Ovary (tissue), 3 donors: ENCODE results near the gene BNC2.

Source experiments
- POLR2A ChIP-seq: fragments of 450-650 bp; IDR thresholded peaks from one replicate; pipeline ENCODE4 v1.6.1; 2017; ENCODE audit warnings: antibody characterized with exemption, mild to moderate bottlenecking, moderate library complexity
- TF ChIP-seq, protein P1 (sequence below), 3 donors: fragments of 450-650 bp in 2 of 3; fragments of 200-600 bp in 1 of 3; IDR thresholded peaks; one replicate each; pipeline versions ENCODE4 v1.5.1 to v1.8.0; 2016 to 2022; ENCODE audit warnings: antibody characterized with exemption in 3 of 3, mild to moderate bottlenecking in 1 of 3
- donor health status: DM: no; HTN: no; CAD: no.

DNA sequence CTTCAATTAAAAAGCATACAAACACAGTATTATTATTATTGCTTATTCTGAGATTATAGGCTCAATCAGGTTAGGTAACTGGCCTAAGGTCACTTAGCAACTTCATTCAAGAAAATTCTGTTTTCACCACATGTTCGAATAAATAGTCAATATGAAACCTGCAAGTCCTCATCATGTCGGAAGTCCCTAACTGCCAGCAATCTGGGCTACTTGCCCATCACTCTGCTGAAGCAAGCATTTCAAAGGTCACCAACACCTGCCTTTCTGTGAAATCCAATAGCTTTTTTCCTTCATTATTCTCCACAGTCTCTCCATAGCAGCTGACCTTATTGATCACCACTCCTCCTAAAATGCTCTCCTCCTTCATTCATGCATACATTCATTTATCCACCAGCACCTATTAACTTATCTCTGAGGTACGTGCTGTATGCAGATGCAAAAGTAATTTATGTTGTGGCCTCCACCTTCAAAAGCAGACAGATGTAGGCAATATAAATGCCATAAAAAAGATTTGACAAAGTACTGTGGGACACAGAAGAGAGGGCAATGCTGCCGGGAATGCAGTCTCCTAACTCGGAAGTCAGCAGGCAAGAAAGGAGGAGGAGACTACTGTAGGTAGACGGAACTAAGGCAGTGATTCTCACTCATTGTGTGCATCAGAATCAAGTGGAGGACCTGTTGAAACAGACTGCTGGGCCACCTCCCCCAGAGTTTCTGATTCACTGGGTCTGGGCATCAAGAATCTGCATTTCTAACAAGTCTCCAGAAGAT is 310.9 kb downstream of the BNC2 start:
- TF ChIP-seq, protein P1, sequence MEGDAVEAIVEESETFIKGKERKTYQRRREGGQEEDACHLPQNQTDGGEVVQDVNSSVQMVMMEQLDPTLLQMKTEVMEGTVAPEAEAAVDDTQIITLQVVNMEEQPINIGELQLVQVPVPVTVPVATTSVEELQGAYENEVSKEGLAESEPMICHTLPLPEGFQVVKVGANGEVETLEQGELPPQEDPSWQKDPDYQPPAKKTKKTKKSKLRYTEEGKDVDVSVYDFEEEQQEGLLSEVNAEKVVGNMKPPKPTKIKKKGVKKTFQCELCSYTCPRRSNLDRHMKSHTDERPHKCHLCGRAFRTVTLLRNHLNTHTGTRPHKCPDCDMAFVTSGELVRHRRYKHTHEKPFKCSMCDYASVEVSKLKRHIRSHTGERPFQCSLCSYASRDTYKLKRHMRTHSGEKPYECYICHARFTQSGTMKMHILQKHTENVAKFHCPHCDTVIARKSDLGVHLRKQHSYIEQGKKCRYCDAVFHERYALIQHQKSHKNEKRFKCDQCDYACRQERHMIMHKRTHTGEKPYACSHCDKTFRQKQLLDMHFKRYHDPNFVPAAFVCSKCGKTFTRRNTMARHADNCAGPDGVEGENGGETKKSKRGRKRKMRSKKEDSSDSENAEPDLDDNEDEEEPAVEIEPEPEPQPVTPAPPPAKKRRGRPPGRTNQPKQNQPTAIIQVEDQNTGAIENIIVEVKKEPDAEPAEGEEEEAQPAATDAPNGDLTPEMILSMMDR (IDR thresholded peaks at IDR 0.05): no peak
- no peak for TF ChIP-seq POLR2A
